ENCODE data around the gene JMJD6. TPM values are rescaled to one million over a fixed set of nuclear protein-coding genes. Genes with fewer than 3 reads are reported as not detected.

The JMJD6 gene
- total and polyA plus RNA-seq, 2 of the 8 experiments (the other 6 are each of a cell fraction or from before 2014, with no cell fraction given): 8.6 to 18.6 TPM

DNA sequence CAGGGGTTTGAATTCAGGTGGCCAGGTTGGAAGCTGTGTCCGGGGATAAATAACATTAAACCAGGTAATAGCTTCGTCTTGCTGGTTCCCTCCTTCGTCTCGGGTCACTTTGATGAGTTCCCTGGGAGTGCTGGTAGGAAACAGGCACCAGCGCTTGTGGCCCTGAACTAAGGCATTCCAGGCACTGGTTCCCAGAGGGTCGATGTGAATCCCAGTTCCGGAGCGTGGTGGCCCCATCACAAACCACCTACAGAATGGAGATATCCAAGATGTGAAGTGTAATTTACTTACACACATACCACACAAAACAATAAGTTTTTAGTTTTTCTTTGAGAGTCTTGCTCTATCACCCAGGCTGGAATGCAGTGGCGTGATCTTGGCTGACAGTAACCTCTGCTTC, 2.6 kb downstream of the JMJD6 start:
- H3K56ac ChIP-seq (replicated peaks; ENCODE audit: insufficient read length, low read depth, low read length): no peak overlapping the region
- peaks cover 2% of the 10 kb centered on the region; the same call in 1 of the 2 replicates for H3K79me1 ChIP-seq (ENCODE audit: low read depth, low read length)
- peaks cover 11 to 41% (median 29%) of the 10 kb centered on the region in 4 experiments for H3K36me3 ChIP-seq (ENCODE audit: control insufficient read depth in 2 of 4, insufficient read depth in 4 of 4, low read length in 3 of 4)
- no peak overlapping the region for H3K4me3 ChIP-seq (ENCODE audit: extremely low read depth in 1 of 4, insufficient read depth in 2 of 4, low read depth in 3 of 4, low read length in 4 of 4)
- POLR2A ChIA-PET (ENCODE audit: partially characterized antibody): interaction anchor here (8.4 kb wide), 1 partner anchor 12 kb away, joined by 181 read pairs; the partner anchor contains the start of genes MFSD11 and SRSF2
- H4K8ac ChIP-seq (ENCODE audit: extremely low read depth, insufficient read depth, low read length): no peak overlapping the region
- DNase-seq (ENCODE audit: low read depth in 1 of 2, low spot score in 2 of 2): no peak
- no peak overlapping the region for H3K23ac ChIP-seq (ENCODE audit: insufficient read length)
- CTCF ChIA-PET (ENCODE audit: partially characterized antibody): interaction anchor here (1.0 to 2.3 kb wide), 5 partner anchors 7 to 100 kb away, joined by 3 to 13 read pairs (median 3); no protein-coding TSS in a partner anchor
- H2BK20ac ChIP-seq (ENCODE audit: low read length): no peak overlapping the region
- H3K27me3 ChIP-seq (replicated peaks in 1 of 4; ENCODE audit: control insufficient read depth in 3 of 4, extremely low read depth in 1 of 4, insufficient read depth in 3 of 4, low read length in 3 of 4): no peaks in the 10 kb centered on the region; a peak in 2 of 7 replicates
- no peak overlapping the region for H3K4ac ChIP-seq (replicated peaks; ENCODE audit: insufficient read length, low read depth, low read length)
- no peak overlapping the region for H4K5ac ChIP-seq (ENCODE audit: insufficient read length, low read depth, low read length)
- no peaks in the 10 kb centered on the region for H3K9me3 ChIP-seq (ENCODE audit: insufficient read depth in 2 of 2, low read depth in 1 of 2, low read length in 1 of 2)
- H2AK5ac ChIP-seq (ENCODE audit: low read depth, low read length): no peak overlapping the region
- H3K14ac ChIP-seq (ENCODE audit: insufficient read length): no peak overlapping the region
- H2BK15ac ChIP-seq (ENCODE audit: low read length): no peak overlapping the region
- H2BK12ac ChIP-seq (ENCODE audit: low read depth, low read length): no peak overlapping the region
- H3K4me1 ChIP-seq (replicated peaks in 1 of 4; ENCODE audit: control insufficient read depth in 3 of 4, insufficient read depth in 4 of 4, low read length in 3 of 4): peaks cover 0 to 9% (median 2%) of the 10 kb centered on the region in 4 experiments; a peak in 5 of 7 replicates
- H4K91ac ChIP-seq (replicated peaks; ENCODE audit: insufficient read length, low read length): no peak overlapping the region
- no peak overlapping the region for H2AFZ ChIP-seq (ENCODE audit: low read length)
- no peak overlapping the region for H3K18ac ChIP-seq (ENCODE audit: extremely low read depth, low read length)
- H4K20me1 ChIP-seq (replicated peaks in 1 of 2; ENCODE audit: control insufficient read depth in 1 of 2, insufficient read depth in 2 of 2, low read length in 2 of 2): peaks cover 0 to 12% of the 10 kb centered on the region in 2 experiments
- no peak overlapping the region for H2BK5ac ChIP-seq (ENCODE audit: low read depth, low read length)
- no peak overlapping the region for H3K4me2 ChIP-seq (ENCODE audit: insufficient read depth in 1 of 2, low read depth in 2 of 2, low read length in 2 of 2)
- peaks cover 11% of the 10 kb centered on the region for H3K23me2 ChIP-seq (ENCODE audit: low read depth, low read length)
- no peak overlapping the region for H3K27ac ChIP-seq (ENCODE audit: low read depth, low read length)
- no peak overlapping the region for H2BK120ac ChIP-seq (replicated peaks; ENCODE audit: low read depth, low read length)
- 94% methylated on average over 9 of the region's 9 CpGs; no CpG with 5 or more reads in 1 of the 2 experiments for WGBS, 2 experiments (ENCODE audit: extremely low coverage in 1 of 2, insufficient coverage in 1 of 2, insufficient read length in 1 of 2, insufficient replicate concordance in 2 of 2, low coverage in 1 of 2, low lambda C conversion rate in 2 of 2, missing lambda C conversion rate in 1 of 2)
- H3K79me2 ChIP-seq (ENCODE audit: control insufficient read depth in 1 of 2, insufficient read depth in 2 of 2, low read length in 2 of 2): peaks cover 0 to 27% of the 10 kb centered on the region in 2 experiments; a peak in 2 of 4 replicates
- TF ChIP-seq SUZ12 (IDR thresholded peaks at IDR 0.05; ENCODE audit: low read length) (no peak), TAF1 (IDR thresholded peaks at IDR 0.05; ENCODE audit: low read depth, low read length) (no peak), POLR2A (IDR thresholded peaks at IDR 0.05; ENCODE audit: control extremely low read depth in 1 of 2, low read depth in 2 of 2, low read length in 2 of 2) (no peak), BCL11A (IDR thresholded peaks at IDR 0.05; ENCODE audit: low read depth in 2 of 2, low read length in 2 of 2) (no peak)
- FAIRE-seq: no peak
- no peak overlapping the region for H3K9ac ChIP-seq (replicated peaks in 1 of 4; ENCODE audit: extremely low read depth in 1 of 4, low read depth in 3 of 4, low read length in 3 of 4)

Data from H1 (cell line).